Cardiac muscle cell (in vitro differentiated cells and primary cell): ENCODE results near the gene LATS1. TPM values are rescaled to one million over a fixed set of nuclear protein-coding genes. Genes with fewer than 3 reads are reported as not detected.

Experiments
- DNase-seq, 2 donors: peaks; one replicate each; pipeline versions ENCODE4 v3.0.0 to v3.0.0-alpha.2; 2010 to 2017; ENCODE audit warnings: low read depth in 1 of 2, low spot score in 1 of 2
- H3K27ac ChIP-seq: fragments of 200-600 bp; sonication (generic); 2 replicates; pipeline ENCODE4 v1.5.1; 2016
- H3K27me3 ChIP-seq: fragments of 200-600 bp; sonication (generic); 2 replicates; pipeline ENCODE4 v1.6.0; 2016; ENCODE audit warnings: control low read depth
- H3K36me3 ChIP-seq: fragments of 200-600 bp; sonication (generic); 2 replicates; pipeline ENCODE4 v1.5.1; 2016; ENCODE audit warnings: control low read depth
- H3K4me1 ChIP-seq: fragments of 200-600 bp; sonication (generic); 2 replicates; pipeline ENCODE4 v1.8.1; 2017; ENCODE audit warnings: low read depth, mild to moderate bottlenecking, mixed run types
- H3K4me3 ChIP-seq: fragments of 200-600 bp; sonication (generic); 2 replicates; pipeline ENCODE4 v1.5.1; 2016; ENCODE audit warnings: mild to moderate bottlenecking
- H3K9me3 ChIP-seq: fragments of 200-600 bp; sonication (generic); 2 replicates; pipeline ENCODE4 v1.5.1; 2017; ENCODE audit warnings: low read depth, mild to moderate bottlenecking, control low read depth
- CTCF ChIP-seq: IDR thresholded peaks from 2 replicates; pipeline ENCODE4 v1.5.1; 2012; ENCODE audit warnings: low read depth, mild to moderate bottlenecking, low read length
- polyA plus RNA-seq: library from polyadenylated mRNA; unstranded; fragments of >200 nt; fragmentation: Nextera tagmentation; extraction: Ambion mirVana; gene quantifications from 2 replicates; pipeline ENCODE4 v1.2.1, GENCODE V29; 2016
- total RNA-seq: library from RNA; depleted of rRNA; stranded (reverse); fragments of >200 nt; gene quantifications from 2 replicates; pipeline ENCODE4 v1.2.3, GENCODE V29; 2016

LATS1 gene
- total and polyA plus RNA-seq, 2 experiments from 2014 or later, result 7.2 to 13.2 TPM

GRCh38 chr6:149723771-149724417 lies 6.0 kb upstream of the LATS1 start:
- H3K4me3 ChIP-seq, result no peak overlapping the region
- peak; percentile 87 for TF ChIP-seq CTCF
- no peak overlapping the region for H3K27ac ChIP-seq
- peaks cover 2% of the 10 kb centered on the region for H3K4me1 ChIP-seq
- no peaks in the 10 kb centered on the region for H3K27me3 ChIP-seq
- H3K36me3 ChIP-seq, result peaks cover 2% of the 10 kb centered on the region
- H3K9me3 ChIP-seq, result no peaks in the 10 kb centered on the region
- DNase-seq, result peak; percentile 41 to 87

GRCh38 chr6:149723262-149723661 lies 5.4 kb upstream of the LATS1 start:
- no peaks in the 10 kb centered on the region for H3K36me3 ChIP-seq
- no peaks in the 10 kb centered on the region for H3K9me3 ChIP-seq
- no peaks in the 10 kb centered on the region for H3K4me1 ChIP-seq
- H3K4me3 ChIP-seq, result no peak overlapping the region
- no peaks in the 10 kb centered on the region for H3K27me3 ChIP-seq
- DNase-seq, result no peak
- H3K27ac ChIP-seq, result no peak overlapping the region
- TF ChIP-seq CTCF, result no peak

GRCh38 chr6:149719531-149719930 lies 1.6 kb upstream of the LATS1 start:
- Histone ChIP-seq H3K36me3 (no peaks in the 10 kb centered on the region), H3K27me3 (no peaks in the 10 kb centered on the region), H3K4me1 (peaks cover 12% of the 10 kb centered on the region), H3K4me3 (no peak overlapping the region), H3K27ac (no peak overlapping the region), H3K9me3 (no peaks in the 10 kb centered on the region)
- no peak for TF ChIP-seq CTCF
- no peak for DNase-seq

GRCh38 chr6:149717255-149717587 lies 680 bp downstream of the LATS1 start:
- no peak for DNase-seq
- Histone ChIP-seq H3K27ac (peak overlapping the region; percentile 97), H3K4me1 (peaks cover 12% of the 10 kb centered on the region), H3K36me3 (no peaks in the 10 kb centered on the region), H3K27me3 (no peaks in the 10 kb centered on the region), H3K9me3 (no peaks in the 10 kb centered on the region), H3K4me3 (peak overlapping the region; percentile 46)
- no peak for TF ChIP-seq CTCF

- Histone ChIP-seq H3K4me3 (peak overlapping the region; percentile 46), H3K36me3 (no peaks in the 10 kb centered on the region), H3K4me1 (peaks cover 12% of the 10 kb centered on the region), H3K9me3 (no peaks in the 10 kb centered on the region), H3K27me3 (no peaks in the 10 kb centered on the region), H3K27ac (peak overlapping the region; percentile 97)
- TF ChIP-seq CTCF, result no peak
- peak in 1 of 2 donors; percentile 11 for DNase-seq
Observed at GRCh38 chr6:149716181-149716963, 1.5 kb downstream of the LATS1 start.
